GM18508 (cell line): ENCODE data around the gene DKK3.

Experiments
- ATAC-seq: cut with Tn5 transposase; IDR thresholded peaks from one replicate; pipeline ENCODE4 v1.9.1; 2021; ENCODE audit warnings: moderate number of reproducible peaks; ENCODE audit not compliant: insufficient read depth, unreplicated experiment

DKK3 gene

DNA sequence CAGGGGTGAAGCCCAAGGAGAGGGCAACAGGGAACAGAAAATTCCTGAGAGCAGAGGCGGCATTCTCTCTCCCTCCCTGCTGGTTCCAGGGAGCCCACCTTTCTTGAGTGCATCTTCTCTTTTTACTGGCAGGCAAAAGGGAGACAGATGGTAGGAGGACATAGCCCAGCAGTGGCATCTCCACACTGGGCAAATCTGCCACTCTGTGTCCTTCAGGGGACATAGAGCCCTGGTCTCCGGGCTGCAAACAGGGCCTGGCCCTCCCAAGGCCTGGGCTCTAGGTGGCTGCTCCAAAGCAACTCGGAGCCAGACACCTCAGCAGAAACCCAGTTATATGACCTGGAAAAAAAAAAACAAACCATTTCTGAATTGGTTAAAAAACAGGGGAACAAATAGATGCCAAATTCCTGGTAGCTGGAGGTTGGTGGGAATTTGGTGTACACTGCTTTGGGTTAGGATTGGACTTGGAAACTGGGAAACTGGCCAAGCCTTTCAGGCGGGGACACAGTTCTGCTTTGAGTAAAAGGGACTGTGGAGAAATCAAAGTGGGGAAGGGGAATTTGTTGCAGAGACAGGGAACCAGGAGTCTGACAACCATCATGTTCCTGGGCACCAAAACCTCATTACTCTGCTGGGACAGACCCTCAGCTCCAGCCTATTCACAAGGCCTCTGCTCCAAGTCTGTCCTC, 23.6 kb upstream of the DKK3 start:
- ATAC-seq, result no peak

DNA sequence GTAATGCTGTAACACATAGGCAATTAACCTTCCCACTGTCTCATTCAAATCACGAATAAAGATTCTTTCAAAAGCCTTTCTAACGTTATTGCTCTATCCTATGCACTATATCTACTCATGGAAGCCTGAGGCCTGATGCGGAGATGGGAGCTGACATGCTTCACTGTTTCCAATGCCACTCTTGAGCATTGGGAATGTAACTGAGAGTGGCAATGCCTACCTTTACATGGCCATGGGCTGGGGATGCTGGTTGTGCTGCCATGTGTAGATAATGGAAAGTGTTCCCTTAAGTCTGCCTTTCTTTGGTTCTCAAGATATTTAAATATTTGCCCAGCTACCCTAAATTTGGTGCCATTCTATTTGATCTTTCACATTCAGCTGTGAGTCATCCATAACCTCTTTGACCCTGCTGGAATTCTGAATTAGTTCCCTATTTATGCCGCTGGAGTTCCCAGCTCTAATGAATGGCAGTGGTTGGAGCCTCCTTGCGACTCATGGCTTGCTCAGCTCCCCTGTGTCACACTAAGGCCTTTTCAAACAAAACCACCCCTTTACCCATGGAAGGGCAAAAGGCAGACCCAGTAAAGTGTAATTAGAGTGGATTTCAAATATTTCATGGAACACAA, 21.4 kb upstream of the DKK3 start:
- ATAC-seq, result no peak

DNA sequence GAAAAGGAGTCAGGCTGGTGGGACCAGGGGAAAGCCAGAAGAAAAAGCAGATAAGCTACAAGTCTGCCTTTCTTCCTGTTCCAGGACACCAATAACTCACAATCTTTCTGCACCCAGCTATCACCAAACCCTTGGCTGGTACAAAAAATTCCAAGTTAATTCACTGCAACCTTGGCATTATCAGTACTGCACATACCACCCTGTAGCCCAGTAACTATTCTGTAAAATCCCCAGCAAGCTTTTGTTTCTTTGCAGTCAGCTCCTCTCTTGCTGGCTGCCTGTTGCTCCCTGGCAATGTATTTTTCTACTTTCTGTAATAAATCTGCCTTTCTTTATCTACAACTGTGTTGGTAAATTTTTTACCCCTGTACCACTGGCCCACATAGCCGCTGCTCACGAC, 20.7 kb upstream of the DKK3 start:
- no peak for ATAC-seq

DNA sequence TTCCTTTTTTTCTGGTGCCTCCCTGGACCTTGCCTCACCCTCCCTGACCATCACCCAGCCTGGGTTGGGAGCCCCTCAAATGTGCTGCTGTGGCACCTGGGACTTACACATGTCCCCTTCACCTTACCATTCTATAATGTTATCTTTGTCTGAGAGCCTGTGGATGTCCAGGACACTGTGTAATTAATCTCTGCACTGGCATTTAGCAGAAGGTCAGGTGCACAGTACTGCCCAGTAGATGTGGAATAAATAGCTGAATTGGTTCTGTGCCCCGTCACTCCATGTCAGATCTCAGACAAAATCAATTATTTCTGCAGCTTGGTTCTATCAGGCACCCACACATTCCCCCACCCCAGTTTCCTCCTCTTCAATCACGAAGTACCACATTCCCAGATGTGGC, 19.9 kb upstream of the DKK3 start:
- ATAC-seq, result no peak

DNA sequence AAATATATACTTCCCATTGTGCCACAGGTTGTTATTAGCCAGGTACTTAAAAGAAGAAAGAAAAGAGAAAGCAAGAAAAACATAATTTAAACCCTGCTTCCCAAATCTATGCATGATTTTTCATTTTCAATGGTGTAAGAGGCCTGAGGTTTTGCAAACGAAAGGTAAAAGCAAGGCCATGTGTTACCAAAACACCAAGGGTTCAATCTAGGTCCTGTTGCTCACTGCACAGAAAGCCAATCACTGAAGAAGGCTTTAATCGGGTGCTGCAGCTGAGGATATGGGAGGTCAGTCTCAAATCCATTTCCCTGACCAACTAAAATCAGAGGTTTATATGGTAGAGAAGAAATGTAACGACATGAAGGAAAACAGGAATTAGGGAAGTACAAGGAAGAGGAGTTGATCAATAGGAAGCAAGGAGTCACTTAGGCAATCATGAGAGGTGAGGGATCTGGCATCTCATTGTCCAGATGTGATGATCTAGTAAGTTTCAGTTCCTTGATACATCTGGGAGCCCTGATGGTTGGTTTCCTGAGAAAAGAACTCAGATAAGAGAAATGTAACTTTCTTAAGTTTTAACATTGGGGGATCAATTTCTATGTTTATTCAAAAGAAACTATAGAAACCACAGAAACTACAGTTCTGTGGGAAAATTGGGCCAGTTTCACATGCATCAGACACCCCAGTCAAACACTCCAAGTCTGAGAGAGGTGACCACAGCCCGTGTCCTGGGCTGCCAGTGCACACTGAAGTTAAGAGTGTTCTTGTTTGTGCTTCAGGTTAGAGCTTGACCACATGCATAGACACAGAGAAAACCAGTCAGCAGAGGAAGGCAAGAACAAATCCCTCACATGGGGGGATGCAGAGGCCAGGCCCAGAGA, 18.1 kb upstream of the DKK3 start:
- no peak for ATAC-seq

DNA sequence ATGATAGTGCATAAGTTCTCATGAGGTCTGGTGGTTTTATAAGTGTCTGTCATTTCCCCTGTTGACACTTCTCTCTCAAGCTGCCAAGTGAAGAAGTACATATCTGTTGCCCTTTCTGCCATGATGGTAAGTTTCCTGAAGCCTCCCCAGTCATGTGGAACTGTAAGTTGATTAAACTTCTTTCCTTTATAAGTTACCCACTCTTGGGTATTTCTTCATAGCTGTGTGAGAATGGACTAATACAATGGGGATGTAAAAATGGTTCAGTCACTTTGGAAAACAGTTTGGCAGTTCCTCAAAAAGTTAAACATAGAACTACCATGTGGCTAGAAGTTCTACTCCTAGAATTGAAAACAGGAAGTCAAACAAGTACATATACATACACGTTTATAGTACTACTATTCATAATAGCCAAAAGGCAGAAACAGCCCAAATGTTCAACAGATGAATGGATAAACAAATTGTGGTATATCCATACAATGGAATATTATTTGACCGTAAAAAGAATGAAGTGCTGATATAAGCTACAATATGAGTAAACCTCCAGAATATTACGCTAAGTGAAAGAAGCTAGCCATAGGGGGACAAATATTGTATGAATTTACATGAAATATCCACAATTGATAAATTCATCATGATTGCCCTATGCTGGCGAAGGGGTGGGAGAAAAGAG, 16.0 kb upstream of the DKK3 start:
- no peak for ATAC-seq

DNA sequence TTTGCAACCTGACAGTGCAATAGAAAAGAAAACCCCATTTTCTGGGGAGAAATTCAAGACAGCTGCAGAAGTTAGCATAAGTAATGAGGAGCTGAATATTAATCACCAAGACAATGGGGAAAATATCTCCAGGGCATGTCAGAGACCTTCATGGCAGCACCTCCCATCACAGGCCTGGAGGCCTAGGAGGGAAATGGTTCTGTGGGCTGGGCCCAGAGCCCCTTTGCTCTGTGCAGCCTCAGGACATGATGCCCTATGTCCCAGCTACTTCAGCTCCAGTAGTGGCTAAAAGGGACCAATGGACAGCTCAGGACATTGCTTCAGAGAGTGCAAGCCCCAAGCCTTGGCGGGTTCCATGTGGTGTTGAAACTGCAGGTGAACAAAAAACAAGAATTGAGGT, 14.6 kb upstream of the DKK3 start:
- ATAC-seq, result no peak

DNA sequence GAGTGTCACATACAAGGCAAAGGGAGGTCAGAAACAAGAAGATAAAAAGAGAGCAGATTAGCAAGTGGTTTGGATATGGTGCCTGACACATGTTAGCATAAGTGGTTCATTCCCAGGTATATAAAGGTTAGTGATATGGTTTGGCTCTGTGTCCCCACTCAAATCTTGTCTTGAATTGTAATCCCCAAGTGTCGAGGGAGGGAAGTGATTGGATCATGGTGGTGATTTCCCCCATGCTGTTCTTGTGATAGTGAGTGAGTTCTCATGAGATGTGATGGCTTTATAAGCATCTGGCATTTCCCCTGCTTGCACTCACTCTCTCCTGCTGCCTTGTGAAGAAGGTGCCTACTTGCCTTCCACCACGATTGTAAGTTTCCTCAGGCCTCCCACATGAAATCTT, 12.1 kb upstream of the DKK3 start:
- no peak for ATAC-seq

DNA sequence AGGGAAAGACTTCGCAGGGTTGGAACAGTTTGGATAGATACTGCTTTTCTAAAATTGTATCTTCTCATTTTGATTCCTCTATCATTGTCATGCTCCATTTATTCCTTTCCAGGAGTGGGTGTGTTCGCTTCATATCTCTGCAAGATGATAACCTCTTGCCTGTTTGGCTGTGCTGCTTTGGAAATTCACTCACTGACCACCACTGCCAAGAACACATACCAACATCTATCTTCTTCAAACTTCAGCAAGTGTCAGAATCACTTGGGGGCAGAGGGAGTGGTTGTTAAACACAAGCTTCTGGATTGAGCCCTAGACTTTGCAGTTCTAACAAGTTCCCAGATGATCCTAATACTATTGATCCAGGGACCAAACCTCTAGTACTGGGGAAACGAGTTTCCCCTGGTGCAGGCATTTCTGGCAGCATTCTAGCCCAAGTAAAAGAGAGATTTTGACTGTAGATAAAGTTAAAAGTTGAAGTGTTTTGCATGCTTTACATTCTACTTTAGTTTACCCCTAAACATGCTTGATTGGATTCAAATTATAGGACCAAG, 11.5 kb upstream of the DKK3 start:
- no peak for ATAC-seq

DNA sequence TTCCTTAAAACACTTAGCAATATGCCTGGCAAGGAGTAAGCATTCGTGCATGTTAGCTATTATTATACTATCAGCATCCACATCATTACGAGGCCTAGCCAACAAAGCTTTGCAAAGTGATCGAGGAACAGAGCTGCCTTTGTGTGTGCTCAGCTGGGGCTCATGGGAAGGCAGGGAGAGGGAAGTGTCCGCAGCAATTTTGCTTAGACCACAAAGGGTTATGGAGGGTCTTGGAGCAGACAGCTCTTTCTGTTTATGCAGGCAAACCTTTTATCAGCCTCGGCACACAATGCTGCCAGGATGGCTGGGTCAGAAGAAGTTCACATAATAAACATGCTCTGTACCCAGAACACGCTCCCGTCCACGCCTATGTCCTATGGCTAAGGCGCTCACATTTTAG, 10.9 kb upstream of the DKK3 start:
- ATAC-seq, result no peak

DNA sequence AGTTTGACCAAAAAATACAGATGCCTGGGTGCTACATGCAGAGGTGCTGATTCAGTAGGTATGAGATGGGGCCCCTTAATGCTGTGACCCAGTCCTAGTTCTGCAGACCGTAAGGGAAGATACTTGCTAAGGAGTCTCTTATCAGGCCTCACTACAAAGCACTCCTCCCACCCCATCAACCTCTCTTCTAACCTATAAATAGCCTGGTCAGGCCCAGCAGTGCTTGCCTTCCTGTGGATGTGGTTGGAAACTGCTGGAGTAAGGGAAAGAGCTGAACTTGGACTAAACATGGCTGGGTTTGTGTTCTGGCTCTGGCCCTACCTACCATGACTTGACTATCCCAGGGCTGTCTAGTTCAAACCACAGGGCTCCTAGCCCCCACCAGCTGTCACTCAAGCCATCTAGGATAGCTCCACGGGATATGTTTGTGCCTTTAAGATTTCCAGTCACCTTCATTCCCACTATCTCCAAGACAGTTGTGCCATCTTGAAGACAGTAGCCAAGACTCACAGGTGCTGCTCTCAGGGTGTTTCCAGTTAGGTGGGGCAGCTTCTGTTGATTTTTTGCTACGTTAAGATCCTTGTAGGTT, 9.5 kb upstream of the DKK3 start:
- no peak for ATAC-seq

DNA sequence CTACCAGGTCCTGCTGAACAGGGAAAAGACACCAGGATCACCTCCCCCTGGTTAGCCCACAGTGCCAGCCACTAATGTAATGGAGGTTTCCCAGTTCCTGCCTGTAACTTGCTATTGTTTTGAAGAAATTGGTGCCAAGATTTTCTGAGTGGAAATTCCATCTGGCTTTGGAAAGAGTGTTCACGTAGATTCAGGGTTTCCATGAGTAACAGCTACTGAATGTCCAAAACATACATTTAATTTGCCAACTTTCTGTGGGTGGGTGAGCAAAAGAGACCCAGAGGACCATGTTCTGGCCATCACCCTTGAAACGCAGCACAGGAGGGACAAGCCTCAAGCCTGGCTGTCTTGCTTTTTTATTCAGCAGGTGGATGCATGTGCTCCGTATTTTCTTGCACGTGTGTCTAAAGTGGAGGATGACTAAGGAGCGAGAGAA, 8.8 kb upstream of the DKK3 start:
- ATAC-seq, result no peak

DNA sequence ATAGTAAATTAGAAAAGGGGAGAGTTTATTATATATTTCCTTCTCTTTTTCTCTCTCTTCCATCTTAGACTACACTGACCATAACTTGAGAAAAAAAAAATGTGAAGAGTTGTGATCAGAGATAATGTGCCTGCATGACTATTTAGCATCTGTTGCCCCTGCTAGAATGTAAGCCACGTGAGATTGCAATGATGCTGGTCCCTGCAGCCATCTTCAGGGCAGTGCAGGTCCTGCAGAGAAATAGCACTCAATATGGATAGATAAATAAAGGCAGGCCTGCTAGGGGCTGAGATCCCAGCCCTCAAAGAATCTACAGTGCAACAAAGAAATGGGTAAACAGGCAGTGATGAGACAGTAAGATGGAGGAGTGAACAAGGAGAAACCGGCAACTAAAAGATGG, 7.8 kb upstream of the DKK3 start:
- ATAC-seq, result no peak

DNA sequence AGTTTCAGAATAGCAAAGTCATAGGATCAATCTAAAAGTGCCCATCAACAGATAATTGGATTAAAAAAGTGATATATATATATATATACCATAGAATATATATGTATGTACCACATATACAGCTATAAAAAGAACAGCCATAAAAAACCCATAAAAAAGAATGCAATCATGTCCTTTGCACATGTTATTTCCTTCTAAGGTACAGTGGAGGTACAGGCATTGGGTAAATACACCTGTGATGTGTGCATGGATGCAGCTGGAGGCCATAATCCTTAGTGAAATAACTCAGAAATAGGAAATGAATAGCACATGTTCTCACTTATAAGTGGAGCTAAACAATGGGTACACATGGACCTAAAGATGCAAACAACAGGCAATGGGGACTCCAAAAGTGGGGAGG, 7.1 kb upstream of the DKK3 start:
- no peak for ATAC-seq

DNA sequence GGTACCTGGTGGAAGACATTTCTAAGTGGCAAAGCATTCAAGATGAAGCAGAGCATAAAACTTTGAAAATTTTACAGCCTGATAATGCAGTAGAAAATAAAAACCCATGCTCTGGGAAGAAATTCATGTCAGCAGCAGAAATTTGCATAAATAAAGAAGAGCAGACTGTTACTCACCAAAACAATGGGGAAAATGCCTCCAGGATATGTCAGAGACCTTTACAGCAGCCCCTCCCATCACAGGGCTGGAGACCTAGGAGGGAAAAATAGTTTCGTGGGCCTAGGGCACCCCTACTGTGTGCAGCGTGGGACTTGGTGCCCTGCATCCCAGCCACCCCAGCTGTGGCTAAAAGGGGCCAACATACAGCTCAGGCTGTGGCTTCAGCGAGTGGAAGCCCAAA, 5.4 kb upstream of the DKK3 start:
- ATAC-seq, result no peak

DNA sequence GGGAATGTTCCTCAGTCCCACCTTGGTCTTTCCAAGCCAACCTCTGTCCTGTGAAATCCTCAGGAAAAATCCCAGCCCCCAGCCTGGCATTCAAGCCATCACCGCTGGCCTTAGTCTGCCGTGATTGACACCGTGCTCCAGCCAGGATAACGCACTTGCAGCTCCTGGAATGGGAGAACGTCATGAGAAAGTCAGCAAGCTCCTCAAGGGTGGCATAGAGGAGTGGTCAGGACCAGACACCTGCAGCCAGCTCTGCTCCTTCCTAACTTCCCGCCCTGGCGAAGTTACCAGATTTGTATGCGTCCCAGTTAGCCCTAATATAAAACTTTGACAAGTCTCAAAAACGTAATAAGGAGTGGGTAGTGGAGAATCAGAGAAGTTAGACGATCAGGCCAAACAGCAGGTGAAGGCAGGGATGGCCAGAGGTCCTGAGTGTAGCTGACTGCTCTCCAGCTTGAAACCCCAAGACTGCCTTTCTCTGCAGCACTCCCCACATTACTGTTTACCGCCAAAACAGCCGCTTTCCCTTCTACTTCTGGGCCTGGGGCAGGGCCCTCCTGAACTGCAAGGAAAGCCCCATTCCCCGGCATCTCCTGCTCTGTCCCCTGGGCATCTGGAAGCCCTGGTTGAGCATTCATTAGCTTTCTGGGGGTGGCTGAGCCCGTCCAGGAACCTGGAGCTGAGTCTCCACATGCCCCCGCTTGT, 1.3 kb upstream of the DKK3 start:
- no peak for ATAC-seq

DNA sequence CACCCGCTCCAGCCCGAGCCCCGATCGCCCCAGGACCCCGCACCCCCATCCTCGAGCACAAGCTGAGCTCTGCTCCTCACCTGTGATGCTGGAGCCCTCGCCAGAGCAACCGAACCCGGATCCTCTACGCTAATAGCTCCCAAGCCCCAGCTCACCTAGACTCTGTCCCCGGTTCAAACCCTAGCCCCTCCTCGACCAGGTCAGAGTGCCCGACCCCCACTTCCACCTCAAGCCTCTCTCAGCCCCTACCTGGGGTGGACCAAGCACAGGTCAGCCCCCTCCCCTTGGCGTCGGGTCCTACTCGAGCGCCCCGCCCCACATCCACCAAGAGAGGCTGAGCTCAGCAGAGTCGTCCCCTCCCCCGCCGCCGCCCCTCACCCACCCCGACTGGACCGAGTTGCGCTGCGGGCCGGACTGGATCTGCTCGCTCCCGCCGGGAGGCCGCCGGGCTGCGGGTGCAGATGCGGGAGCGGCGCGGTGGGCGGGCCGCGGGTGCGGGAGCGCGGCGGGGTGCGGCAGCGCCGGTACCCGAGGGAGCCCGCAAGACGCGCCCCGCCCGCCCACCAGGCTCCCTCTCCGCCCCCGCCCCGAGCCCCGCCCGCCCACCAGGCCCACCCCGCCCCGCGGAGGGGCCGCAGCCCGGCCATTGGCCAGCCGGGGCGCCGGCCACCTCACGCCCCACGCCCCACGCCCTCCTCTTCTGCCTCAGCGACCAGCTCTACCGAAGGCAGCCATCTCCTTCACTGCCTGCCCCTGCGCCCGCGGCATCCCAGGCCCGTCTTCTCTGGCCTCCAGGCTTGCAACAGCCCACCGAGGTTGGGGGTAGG, 577 bp upstream of the DKK3 start:
- ATAC-seq, result no peak

DNA sequence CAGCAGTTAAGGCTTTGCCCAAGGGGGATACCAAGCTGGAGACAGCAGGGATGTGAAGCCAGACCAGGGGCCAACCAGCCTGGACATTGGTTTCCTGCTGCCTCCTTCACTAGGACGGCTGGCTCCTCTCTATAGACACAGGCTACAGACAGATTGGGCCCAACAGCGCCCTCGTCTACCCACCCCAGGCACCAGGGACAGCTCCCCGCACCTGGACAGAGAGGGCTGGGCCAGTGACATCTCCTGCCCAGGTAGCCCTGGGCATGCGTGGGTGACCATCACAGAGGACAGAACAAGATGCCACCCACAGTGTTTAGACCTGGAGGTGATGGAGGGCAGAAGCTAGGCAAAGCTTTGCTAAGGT, 1.2 kb downstream of the DKK3 start:
- ATAC-seq, result no peak
